Neural progenitor cell (in vitro differentiated cells): ENCODE data around the gene PRKCA. TPM values are rescaled to one million over a fixed set of nuclear protein-coding genes. Genes with fewer than 3 reads are reported as not detected.
"Not testable (repeated sequence)": the region's sequence is repeated elsewhere in the genome, so short reads cannot be mapped to it uniquely, and the experiment has no call there.

Experiments
- DNase-seq: peaks from one replicate; pipeline ENCODE4 v3.0.0-alpha.2; 2016; ENCODE audit warnings: low spot score
- H2AFZ ChIP-seq: fragments of 200-600 bp; sonication (generic); replicated peaks from 2 replicates; pipeline ENCODE4 v1.6.1; 2016; ENCODE audit warnings: antibody characterized with exemption
- H3F3A ChIP-seq: fragments of 200-600 bp; sonication (generic); 2 replicates; pipeline ENCODE4 v1.6.1; 2016; ENCODE audit warnings: antibody characterized with exemption, low read depth
- H3K27ac ChIP-seq: fragments of 200-600 bp; sonication (generic); 2 replicates; pipeline ENCODE4 v1.5.1; 2016; ENCODE audit warnings: mild to moderate bottlenecking
- H3K27me3 ChIP-seq: fragments of 200-600 bp; sonication (generic); 2 replicates; pipeline ENCODE4 v1.6.1; 2016; ENCODE audit warnings: mild to moderate bottlenecking, moderate library complexity
- H3K36me3 ChIP-seq: fragments of 200-600 bp; sonication (generic); 2 replicates; pipeline ENCODE4 v1.5.1; 2016
- H3K4me1 ChIP-seq: fragments of 200-600 bp; sonication (generic); 2 replicates; pipeline ENCODE4 v1.6.1; 2016; ENCODE audit warnings: mixed run types
- H3K4me2 ChIP-seq: fragments of 200-600 bp; sonication (generic); 2 replicates; pipeline ENCODE4 v1.6.1; 2016
- H3K4me3 ChIP-seq: fragments of 200-600 bp; sonication (generic); 2 replicates; pipeline ENCODE4 v1.5.1; 2016
- H3K79me2 ChIP-seq: fragments of 200-600 bp; sonication (generic); 2 replicates; pipeline ENCODE4 v1.6.1; 2016; ENCODE audit warnings: low read depth
- H3K9ac ChIP-seq: fragments of 200-600 bp; sonication (generic); 2 replicates; pipeline ENCODE4 v1.6.1; 2016
- H3K9me3 ChIP-seq: fragments of 200-600 bp; sonication (generic); 2 replicates; pipeline ENCODE4 v1.5.1; 2016; ENCODE audit warnings: low read depth
- H4K20me1 ChIP-seq: fragments of 200-600 bp; sonication (generic); 2 replicates; pipeline ENCODE4 v1.6.1; 2016; ENCODE audit warnings: low read depth
- H3K27ac Mint-ChIP-seq: 3 replicates; pipeline ENCODE4 v1.8.0; 2021; ENCODE audit warnings: mixed read lengths
- H3K27me3 Mint-ChIP-seq: 2 replicates; pipeline ENCODE4 v1.8.0; 2022; ENCODE audit warnings: low read depth, mild to moderate bottlenecking, inconsistent platforms, moderate library complexity, mixed read lengths; ENCODE audit not compliant: insufficient read depth
- H3K36me3 Mint-ChIP-seq: 3 replicates; pipeline ENCODE4 v1.8.0; 2021; ENCODE audit warnings: mixed read lengths
- H3K4me1 Mint-ChIP-seq: 3 replicates; pipeline ENCODE4 v1.8.0; 2021; ENCODE audit warnings: mixed read lengths
- H3K4me3 Mint-ChIP-seq: 3 replicates; pipeline ENCODE4 v1.8.0; 2021; ENCODE audit warnings: mild to moderate bottlenecking, moderate library complexity, mixed read lengths
- H3K9me3 Mint-ChIP-seq: 3 replicates; pipeline ENCODE4 v1.8.0; 2020; ENCODE audit warnings: mixed read lengths
- EZH2 ChIP-seq: fragments of 200-600 bp; sonication (generic); IDR thresholded peaks from 2 replicates; pipeline ENCODE4 v1.6.1; 2017; ENCODE audit warnings: antibody characterized with exemption, mild to moderate bottlenecking, moderate library complexity
- EZH2phosphoT487 ChIP-seq: fragments of 200-600 bp; sonication (generic); IDR thresholded peaks from 2 replicates; pipeline ENCODE4 v1.6.1; 2017; ENCODE audit warnings: antibody characterized with exemption
- total RNA-seq: library from RNA; depleted of rRNA; stranded (reverse); fragments of >200 nt; gene quantifications from 2 replicates; pipeline ENCODE4 v1.2.3, GENCODE V29; 2015; ENCODE audit warnings: low replicate concordance
- TF ChIP-seq, protein P1 (sequence below): fragments of 200-600 bp; sonication (generic); IDR thresholded peaks from 2 replicates; pipeline ENCODE4 v1.5.1; 2017; ENCODE audit warnings: antibody characterized with exemption, mild to moderate bottlenecking

The PRKCA gene
- total RNA-seq, 1 donor from 2014 or later: 2.1 TPM

- Histone ChIP-seq H3K9ac (no peak overlapping the region), H3K79me2 (no peaks in the 10 kb centered on the region), H4K20me1 (no peaks in the 10 kb centered on the region), H3K4me1 (peaks cover 4% of the 10 kb centered on the region), H3K27ac (no peak overlapping the region), H3K4me3 (no peak overlapping the region), H3K4me2 (no peak overlapping the region), H3K9me3 (no peaks in the 10 kb centered on the region), H3K27me3 (no peaks in the 10 kb centered on the region), H3K36me3 (no peaks in the 10 kb centered on the region), H2AFZ (no peak overlapping the region), H3F3A (peaks cover 11% of the 10 kb centered on the region)
- Mint-ChIP-seq H3K27ac (no peak overlapping the region), H3K27me3 (peaks cover 3% of the 10 kb centered on the region), H3K4me3 (no peak overlapping the region), H3K9me3 (peaks cover 9% of the 10 kb centered on the region), H3K4me1 (peaks cover 7% of the 10 kb centered on the region), H3K36me3 (peaks cover 4% of the 10 kb centered on the region)
- no peak for DNase-seq
- TF ChIP-seq EZH2phosphoT487: no peak
- TF ChIP-seq, protein P1, sequence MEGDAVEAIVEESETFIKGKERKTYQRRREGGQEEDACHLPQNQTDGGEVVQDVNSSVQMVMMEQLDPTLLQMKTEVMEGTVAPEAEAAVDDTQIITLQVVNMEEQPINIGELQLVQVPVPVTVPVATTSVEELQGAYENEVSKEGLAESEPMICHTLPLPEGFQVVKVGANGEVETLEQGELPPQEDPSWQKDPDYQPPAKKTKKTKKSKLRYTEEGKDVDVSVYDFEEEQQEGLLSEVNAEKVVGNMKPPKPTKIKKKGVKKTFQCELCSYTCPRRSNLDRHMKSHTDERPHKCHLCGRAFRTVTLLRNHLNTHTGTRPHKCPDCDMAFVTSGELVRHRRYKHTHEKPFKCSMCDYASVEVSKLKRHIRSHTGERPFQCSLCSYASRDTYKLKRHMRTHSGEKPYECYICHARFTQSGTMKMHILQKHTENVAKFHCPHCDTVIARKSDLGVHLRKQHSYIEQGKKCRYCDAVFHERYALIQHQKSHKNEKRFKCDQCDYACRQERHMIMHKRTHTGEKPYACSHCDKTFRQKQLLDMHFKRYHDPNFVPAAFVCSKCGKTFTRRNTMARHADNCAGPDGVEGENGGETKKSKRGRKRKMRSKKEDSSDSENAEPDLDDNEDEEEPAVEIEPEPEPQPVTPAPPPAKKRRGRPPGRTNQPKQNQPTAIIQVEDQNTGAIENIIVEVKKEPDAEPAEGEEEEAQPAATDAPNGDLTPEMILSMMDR: no peak
- no peak for TF ChIP-seq EZH2
Measured at GRCh38 chr17:66614469-66614868, 312.1 kb downstream of the PRKCA start.

GRCh38 chr17:66619206-66619605, 316.8 kb downstream of the PRKCA start:
- Histone ChIP-seq H4K20me1 (no peaks in the 10 kb centered on the region), H3K27me3 (no peaks in the 10 kb centered on the region), H3K36me3 (no peaks in the 10 kb centered on the region), H3K79me2 (no peaks in the 10 kb centered on the region), H3K4me2 (no peak overlapping the region), H3K4me1 (peaks cover 11% of the 10 kb centered on the region), H3K9me3 (no peaks in the 10 kb centered on the region), H3K9ac (no peak overlapping the region), H2AFZ (no peak overlapping the region), H3K27ac (no peak overlapping the region), H3F3A (peaks cover 14% of the 10 kb centered on the region), H3K4me3 (no peak overlapping the region)
- no peaks in the 10 kb centered on the region for H3K9me3 Mint-ChIP-seq
- TF ChIP-seq EZH2: no peak
- TF ChIP-seq, protein P1: no peak
- no peak for TF ChIP-seq EZH2phosphoT487
- no peak overlapping the region for H3K27ac Mint-ChIP-seq
- H3K27me3 Mint-ChIP-seq: peaks cover 5% of the 10 kb centered on the region
- no peak for DNase-seq
- H3K4me3 Mint-ChIP-seq: no peak overlapping the region
- no peaks in the 10 kb centered on the region for H3K36me3 Mint-ChIP-seq
- H3K4me1 Mint-ChIP-seq: peaks cover 7% of the 10 kb centered on the region

GRCh38 chr17:66620528-66620927, 318.1 kb downstream of the PRKCA start:
- H3K4me1 Mint-ChIP-seq: peaks cover 2% of the 10 kb centered on the region
- H3K27me3 Mint-ChIP-seq: peaks cover 2% of the 10 kb centered on the region
- no peaks in the 10 kb centered on the region for H3K9me3 Mint-ChIP-seq
- Histone ChIP-seq H3K4me2 (no peak overlapping the region), H3F3A (peaks cover 11% of the 10 kb centered on the region), H3K79me2 (no peaks in the 10 kb centered on the region), H3K27ac (no peak overlapping the region), H2AFZ (no peak overlapping the region), H3K36me3 (no peaks in the 10 kb centered on the region), H3K9ac (no peak overlapping the region), H3K9me3 (no peaks in the 10 kb centered on the region), H3K4me3 (no peak overlapping the region), H3K4me1 (peaks cover 11% of the 10 kb centered on the region), H4K20me1 (no peaks in the 10 kb centered on the region), H3K27me3 (no peaks in the 10 kb centered on the region)
- DNase-seq: no peak
- TF ChIP-seq EZH2phosphoT487 (no peak), EZH2 (no peak)
- TF ChIP-seq, protein P1: no peak
- H3K4me3 Mint-ChIP-seq: no peak overlapping the region
- H3K36me3 Mint-ChIP-seq: no peaks in the 10 kb centered on the region
- no peak overlapping the region for H3K27ac Mint-ChIP-seq

GRCh38 chr17:66624630-66625029, 322.2 kb downstream of the PRKCA start:
- not testable (repeated sequence) for H3K27me3 Mint-ChIP-seq, H2AFZ ChIP-seq

More at GRCh38 chr17:66624630-66625029, 322.2 kb downstream of the PRKCA start:
- H3K4me2 ChIP-seq, H3K27me3 ChIP-seq, H3K79me2 ChIP-seq, H4K20me1 ChIP-seq, H3K36me3 Mint-ChIP-seq, H3K4me1 ChIP-seq, H3K9ac ChIP-seq, H3K36me3 ChIP-seq, H3K4me3 ChIP-seq, H3K4me3 Mint-ChIP-seq, H3F3A ChIP-seq, H3K27ac Mint-ChIP-seq, H3K27ac ChIP-seq, DNase-seq, H3K9me3 Mint-ChIP-seq, H3K4me1 Mint-ChIP-seq, H3K9me3 ChIP-seq: not testable (repeated sequence)
